T-helper 2 cell treated with Interferon-gamma antibody and Interleukin-4, amounts not matched to agents 100 ng/mL and 5 ng/mL, for 36 hours (primary cell): ENCODE data around the gene RCAN2. TPM values are rescaled to one million over a fixed set of nuclear protein-coding genes. Genes with fewer than 3 reads are reported as not detected.

Source experiments
- intact Hi-C: fragments of 100-400 bp; cut with micrococcal nuclease; formaldehyde crosslinking; loops from one replicate; pipeline ENCODE4 v1.15.1; 2023
- total RNA-seq: library from RNA; stranded (reverse); gene quantifications from 2 replicates; pipeline ENCODE4 v1.2.3, GENCODE V29; 2022

RCAN2 gene
- total RNA-seq, 1 donor from 2014 or later: not detected

GRCh38 chr6:46219661-46220060 lies 271.6 kb downstream of the RCAN2 start:
- intact Hi-C loops: loop anchor here (2.0 kb wide), 1 partner anchor 129 kb away; no protein-coding TSS in a partner anchor

DNA sequence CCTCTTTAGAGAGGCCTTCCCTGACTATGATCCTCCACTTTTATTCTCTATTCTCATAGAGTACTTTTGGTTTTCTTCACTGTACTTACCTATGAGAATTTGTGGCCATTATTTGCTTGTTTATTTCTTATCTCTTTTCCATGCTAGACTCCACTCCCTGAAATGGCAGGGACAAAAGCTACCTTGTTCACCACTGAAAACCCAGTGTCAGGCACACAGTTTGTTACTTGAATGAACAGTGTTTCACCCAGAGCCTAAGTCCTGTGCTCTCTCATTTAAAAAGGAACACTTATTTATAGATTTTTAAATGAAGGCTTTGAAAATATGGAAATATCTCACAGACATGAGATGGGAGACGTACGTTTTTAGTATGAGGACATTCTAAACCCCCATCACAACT lies 272.8 kb downstream of the RCAN2 start:
- intact Hi-C loops: no loop called here

- intact Hi-C loops: no loop called here
These were observed 273.5 kb downstream of the RCAN2 start for GRCh38 chr6:46217671-46218131.

DNA sequence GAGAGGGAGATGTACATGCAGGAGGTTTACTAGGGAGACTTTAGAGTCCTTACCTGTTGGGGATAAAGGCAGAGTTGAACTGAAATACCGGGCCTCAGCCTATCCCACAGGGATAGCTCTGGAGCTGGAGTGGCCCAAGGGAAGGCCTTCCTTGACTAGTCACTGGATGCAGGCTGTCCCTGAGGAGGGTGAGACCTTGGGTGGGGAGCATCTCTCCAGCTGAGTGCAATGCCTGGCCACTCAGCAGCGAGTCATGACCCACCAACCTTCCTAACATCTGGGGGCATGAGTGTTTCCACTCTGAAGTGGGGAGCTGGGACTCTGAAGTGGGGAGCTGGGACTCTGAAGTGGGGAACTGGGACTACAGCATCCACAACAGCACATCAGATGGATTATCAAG lies 274.4 kb downstream of the RCAN2 start:
- intact Hi-C loops: no loop called here

DNA sequence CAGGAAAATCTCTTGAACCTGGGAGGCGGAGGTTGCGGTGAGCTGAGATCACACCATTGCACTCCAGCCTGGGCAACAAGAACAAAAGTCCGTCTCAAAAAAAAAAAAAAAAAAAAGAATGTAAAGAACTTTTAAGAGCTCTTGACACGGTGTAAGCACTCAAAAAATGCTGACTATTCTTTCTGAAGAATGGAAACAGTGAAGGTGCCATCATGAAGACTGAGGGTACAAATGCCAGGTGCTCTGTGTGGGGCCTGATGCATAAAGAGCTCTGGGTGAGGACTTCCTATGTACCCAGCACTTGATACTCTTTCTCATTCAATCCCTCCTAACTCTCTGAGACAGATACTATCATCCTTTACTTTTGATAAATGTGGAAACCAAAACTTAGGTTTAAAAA lies 275.5 kb downstream of the RCAN2 start:
- intact Hi-C loops: no loop called here

- intact Hi-C loops: no loop called here
These were observed 276.0 kb downstream of the RCAN2 start for GRCh38 chr6:46215213-46215612.

DNA sequence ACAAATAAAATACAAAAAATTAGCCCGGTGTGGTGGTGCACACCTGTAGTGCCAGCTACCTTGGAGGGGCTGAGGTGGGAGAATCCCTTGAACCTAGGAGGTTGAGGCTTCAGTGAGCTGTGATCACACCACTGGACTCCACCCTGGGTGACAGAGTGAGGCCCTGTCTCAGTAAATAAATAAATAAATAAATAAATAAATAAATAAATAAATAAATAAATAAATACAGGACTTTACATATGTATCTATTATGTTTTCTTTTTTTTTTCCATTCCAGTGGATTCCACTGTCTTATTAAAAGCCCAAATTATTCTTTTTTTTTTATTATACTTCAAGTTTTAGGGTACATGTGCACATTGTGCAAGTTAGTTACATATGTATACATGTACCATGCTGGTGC lies 279.3 kb downstream of the RCAN2 start:
- intact Hi-C loops: no loop called here

GRCh38 chr6:46210294-46210693 lies 281.0 kb downstream of the RCAN2 start:
- intact Hi-C loops: no loop called here

DNA sequence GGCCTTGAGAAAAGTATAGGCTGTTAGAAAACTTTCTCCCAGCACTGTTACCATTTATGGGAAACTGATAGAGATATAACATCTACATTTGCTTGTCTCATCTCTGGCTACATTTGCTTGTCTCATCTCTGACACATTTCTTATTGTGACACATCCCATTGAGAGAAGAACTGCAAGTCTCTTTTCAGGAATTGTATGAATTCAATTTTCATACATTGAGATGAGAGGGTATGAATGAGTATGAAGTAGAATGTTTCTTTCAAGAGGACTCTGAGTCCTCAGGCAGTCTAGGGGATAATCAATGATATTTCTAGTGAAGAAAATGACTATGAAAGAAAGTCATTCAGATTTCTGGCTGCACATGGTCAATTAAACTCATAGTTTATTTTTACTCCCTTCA lies 282.9 kb downstream of the RCAN2 start:
- intact Hi-C loops: no loop called here

DNA sequence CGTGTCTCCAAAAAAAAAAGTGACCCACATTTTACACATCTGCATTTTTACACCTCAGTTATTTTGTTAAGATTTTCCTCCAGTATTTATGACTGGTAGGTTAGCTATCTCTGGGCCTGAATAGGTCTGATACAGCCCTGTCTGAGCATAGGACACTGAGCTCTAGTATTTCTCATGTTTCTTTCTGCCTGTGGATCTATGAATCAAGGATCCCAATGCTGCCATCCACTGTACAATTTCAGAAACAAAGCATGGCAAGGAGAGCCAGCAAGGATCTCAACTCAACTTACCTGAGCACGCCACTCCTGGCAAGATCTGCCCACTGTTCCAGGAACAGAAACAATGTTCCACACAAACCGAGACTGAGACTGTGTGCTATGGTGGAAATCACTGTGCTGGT lies 284.1 kb downstream of the RCAN2 start:
- intact Hi-C loops: no loop called here

DNA sequence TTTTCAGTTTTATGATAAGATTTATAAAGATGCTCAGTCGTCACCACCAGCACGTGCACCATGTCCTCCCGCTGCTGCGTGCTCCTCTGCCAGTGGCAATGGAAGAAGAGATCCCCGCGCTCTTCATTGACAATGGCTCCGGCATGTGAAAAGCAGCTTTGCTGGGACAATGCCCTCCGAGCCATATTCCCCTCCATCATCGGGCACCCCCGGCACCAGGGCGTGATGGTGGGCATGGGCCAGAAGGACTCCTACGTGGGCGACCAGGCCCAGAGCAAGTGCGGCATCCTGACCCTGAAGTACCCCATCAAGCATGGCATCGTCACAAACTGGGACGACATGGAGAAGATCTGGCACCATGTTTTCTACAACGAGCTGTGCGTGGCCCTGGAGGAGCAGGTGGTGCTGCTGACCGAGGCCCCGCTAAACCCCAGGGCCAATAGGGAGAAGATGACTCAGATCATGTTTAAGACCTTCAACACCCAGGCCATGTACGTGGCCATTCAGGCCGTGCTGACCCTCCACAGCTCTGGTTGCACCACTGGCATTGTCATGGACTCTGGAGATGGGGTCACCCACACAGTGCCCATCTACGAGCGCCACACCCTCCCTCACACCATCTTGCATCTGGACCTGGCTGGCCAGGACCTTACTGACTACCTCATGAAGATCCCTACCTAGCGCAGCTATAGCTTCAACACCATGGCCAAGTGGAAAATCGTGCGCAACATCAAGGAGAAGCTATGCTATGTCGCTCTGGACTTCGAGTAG lies 286.2 kb downstream of the RCAN2 start:
- intact Hi-C loops: no loop called here

DNA sequence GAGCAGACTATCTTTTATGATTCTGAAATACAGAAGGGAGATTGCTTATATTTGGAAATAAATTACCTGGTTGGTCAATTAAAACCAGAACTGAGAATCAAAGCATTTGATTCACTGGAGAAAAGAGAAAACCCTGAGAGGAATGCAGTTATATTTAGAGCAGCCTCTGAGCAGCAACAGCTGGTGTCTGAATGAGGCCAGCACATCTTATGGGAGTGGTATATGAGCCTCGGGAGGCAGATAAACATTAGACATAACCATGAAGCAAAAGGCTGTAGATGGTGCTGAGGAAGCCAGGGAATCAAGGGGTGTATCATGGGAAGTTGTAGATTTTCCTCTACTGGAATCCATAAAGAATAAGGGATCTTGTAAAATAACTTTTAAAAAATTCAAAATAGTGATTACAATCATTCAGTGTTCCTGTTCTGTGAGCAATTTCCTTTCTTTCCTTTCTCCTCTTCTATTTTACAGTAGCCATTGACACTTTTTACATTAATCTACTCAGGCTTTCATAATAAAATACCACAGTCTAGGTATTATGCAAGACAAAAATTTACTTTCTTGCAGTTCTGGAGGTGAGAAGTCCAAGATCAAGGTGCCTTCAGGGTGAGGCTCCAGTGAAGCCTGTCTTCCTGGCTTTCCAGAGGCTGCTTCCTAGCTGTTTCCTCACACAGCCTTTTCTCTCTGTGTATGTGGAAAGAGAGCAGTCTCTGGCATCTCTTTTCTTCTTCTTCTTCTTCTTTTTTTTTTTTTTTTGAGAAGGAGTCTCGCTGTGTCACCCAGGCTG lies 287.7 kb downstream of the RCAN2 start:
- intact Hi-C loops: no loop called here

GRCh38 chr6:46201702-46202101 lies 289.5 kb downstream of the RCAN2 start:
- intact Hi-C loops: no loop called here

DNA sequence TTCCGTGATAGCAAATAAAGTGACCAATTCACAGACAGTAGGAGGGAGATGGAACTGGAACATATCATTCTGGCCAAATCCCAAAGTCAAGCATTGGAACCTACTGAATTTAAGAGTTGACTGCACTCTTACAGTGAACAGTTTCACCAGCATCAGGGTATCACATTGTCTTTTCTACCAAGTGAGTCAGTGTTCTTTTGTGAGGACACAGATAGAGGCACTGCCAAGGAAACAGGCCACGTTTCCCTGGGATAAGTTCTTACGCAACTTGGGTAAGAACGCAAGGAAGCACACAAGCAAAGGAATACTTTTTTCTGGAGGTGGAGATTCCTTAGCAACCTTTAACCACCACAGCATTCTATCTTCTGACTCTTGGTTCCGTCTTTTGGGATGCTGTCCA lies 291.9 kb downstream of the RCAN2 start:
- intact Hi-C loops: no loop called here

DNA sequence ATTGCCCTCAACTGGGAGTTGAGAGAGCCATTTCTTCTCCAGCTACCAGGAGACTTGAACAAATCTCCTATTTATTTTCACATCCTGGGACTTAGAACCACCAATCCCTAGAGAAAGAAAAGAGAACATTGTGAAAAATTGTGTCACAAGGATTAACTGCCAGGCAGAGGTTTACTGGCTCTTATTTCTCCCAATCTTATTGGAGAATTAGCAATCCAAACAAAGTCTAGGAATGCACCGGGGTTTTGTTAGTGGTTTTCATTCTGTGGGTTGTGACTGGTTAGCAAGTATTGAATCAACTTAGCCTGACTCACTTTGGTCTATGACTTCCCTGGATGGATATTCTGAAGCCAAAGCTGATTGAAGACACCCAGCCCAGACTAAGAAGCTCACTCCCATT lies 299.3 kb downstream of the RCAN2 start:
- intact Hi-C loops: no loop called here

GRCh38 chr6:46190889-46191288 lies 300.4 kb downstream of the RCAN2 start:
- intact Hi-C loops: no loop called here

DNA sequence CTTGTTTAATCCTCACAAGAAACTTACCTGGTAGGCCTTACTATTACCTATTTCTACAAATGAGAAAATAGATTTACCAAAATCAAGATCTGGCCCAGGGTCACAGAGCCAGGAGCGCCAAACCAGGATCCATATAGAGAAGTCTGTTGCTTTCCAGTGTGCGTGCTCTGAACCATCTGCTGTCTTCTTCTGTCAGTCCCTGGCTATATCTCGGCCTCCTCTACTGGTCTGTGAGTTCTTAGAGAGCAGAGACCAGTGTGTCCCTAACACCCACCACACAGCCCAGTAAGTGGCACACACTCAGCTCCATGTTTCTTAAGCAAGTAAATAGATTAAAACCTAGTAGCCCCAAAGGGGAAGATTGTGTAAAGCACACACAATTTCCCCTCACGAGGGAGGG lies 301.5 kb downstream of the RCAN2 start:
- intact Hi-C loops: no loop called here

GRCh38 chr6:46186583-46186982 lies 304.7 kb downstream of the RCAN2 start:
- intact Hi-C loops: no loop called here

- intact Hi-C loops: no loop called here
These were observed 307.1 kb downstream of the RCAN2 start for GRCh38 chr6:46184114-46184513.

DNA sequence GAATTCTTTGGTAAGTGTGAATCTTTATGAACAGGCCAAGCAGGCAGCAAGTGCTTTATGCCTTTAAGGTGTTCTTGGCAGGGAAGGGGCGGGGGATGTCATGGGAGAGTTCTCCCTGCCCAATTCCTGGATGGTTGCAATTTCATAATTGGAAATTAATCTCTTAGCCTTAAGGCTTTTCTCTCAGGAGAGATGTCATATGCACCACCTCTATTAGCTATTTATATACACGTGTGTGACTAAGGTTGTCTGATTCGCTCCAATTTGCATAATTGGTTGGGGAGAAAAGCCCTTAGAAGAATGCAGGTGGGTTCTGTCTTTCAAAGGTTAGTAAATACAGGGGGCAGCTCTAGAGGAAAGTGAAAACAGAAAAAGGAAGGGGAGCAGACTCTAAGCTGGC lies 315.3 kb downstream of the RCAN2 start:
- intact Hi-C loops: loop anchor here (1.0 to 5.0 kb wide), 3 partner anchors 47 to 165 kb away; partner anchors contain the start of gene ENPP4

DNA sequence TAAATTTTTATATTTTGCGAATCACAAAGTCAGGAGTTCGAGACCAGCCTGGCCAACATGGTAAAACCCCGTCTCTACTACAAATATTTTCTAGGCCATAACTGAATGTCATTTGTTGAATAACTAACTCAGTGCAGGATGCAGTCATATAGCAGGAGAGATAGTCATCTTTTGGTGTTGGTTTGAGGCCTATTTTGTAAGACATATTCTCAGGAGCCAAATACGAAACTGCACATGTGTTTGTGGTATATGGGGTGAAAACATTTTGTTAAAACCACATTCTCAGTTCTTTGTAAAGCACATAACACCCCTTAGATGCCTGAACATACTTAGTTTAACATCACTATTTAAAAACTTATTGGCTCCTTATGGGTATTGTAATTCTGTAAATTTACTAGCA lies 315.8 kb downstream of the RCAN2 start:
- intact Hi-C loops: loop anchor here (1.0 to 5.0 kb wide), 3 partner anchors 46 to 164 kb away; partner anchors contain the start of gene ENPP4

DNA sequence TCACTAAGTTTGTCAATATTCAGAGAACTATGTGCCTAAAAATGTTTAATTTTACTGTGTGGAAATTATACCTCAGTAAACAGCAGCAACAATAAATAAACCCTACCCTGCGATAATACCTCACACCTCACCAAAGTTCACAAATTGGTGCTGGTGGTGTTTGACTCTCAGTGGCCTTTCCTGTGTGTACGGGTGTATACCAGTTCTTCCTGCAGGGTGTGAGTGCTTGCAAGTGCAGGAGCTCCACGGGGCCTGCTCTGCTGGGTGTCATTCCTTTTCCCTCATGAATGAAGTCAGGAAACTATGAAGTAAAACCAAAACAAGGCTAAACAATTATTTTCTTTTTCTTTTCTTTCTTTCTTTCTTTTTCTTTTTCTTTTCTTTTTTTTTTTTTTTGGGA lies 316.3 kb downstream of the RCAN2 start:
- intact Hi-C loops: loop anchor here (1.0 to 5.0 kb wide), 3 partner anchors 46 to 164 kb away; partner anchors contain the start of gene ENPP4
